ENCODE data around the gene RASL11A. TPM values are rescaled to one million over a fixed set of nuclear protein-coding genes. Genes with fewer than 3 reads are reported as not detected.

RASL11A gene
- total RNA-seq, 1 experiment from 2014 or later, result 2.7 TPM

- Histone ChIP-seq H4K5ac (ENCODE audit: insufficient read length, low read depth, low read length) (no peak overlapping the region), H2BK12ac (ENCODE audit: insufficient read length, low read depth, low read length) (no peak overlapping the region), H3K4ac (ENCODE audit: low read depth, low read length) (no peak overlapping the region), H3K9me3 (ENCODE audit: control insufficient read depth, low read depth, low read length) (no peaks in the 10 kb centered on the region), H2AFZ (ENCODE audit: low read length) (no peak overlapping the region), H2BK20ac (ENCODE audit: low read depth, low read length, poor library complexity, severe bottlenecking) (no peak overlapping the region), H3K27me3 (ENCODE audit: insufficient read depth, low read length) (no peaks in the 10 kb centered on the region), H4K8ac (replicated peaks; ENCODE audit: insufficient read length, low read depth, low read length) (no peak overlapping the region), H3K4me2 (ENCODE audit: insufficient read depth, insufficient read length, low read length) (no peak overlapping the region), H2BK120ac (ENCODE audit: low read depth, low read length, poor library complexity, severe bottlenecking) (no peak overlapping the region), H2BK15ac (ENCODE audit: low read depth, low read length) (no peak overlapping the region), H3K23ac (ENCODE audit: insufficient read length, low read depth, low read length) (no peak overlapping the region), H2AK5ac (ENCODE audit: insufficient read length, low read length) (no peak overlapping the region), H3K27ac (ENCODE audit: insufficient read length, low read depth, low read length) (no peak overlapping the region), H3K56ac (ENCODE audit: insufficient read length, low read depth, low read length) (no peak overlapping the region), H3K79me1 (ENCODE audit: insufficient read depth, low read depth, low read length, poor library complexity, severe bottlenecking) (no peaks in the 10 kb centered on the region), H3K9ac (ENCODE audit: extremely low read depth, insufficient read length, low read length) (no peak overlapping the region), H4K91ac (ENCODE audit: insufficient read length, low read depth, low read length) (no peak overlapping the region), H3K23me2 (ENCODE audit: insufficient read length, low read depth, low read length, poor library complexity, severe bottlenecking) (no peaks in the 10 kb centered on the region), H3K79me2 (ENCODE audit: insufficient read depth, low read length) (no peaks in the 10 kb centered on the region), H3T11ph (ENCODE audit: low read length) (no peak overlapping the region), H4K20me1 (ENCODE audit: control insufficient read depth, insufficient read depth, insufficient read length) (no peaks in the 10 kb centered on the region), H2BK5ac (ENCODE audit: insufficient read length, low read length) (no peak overlapping the region), H3K14ac (ENCODE audit: insufficient read depth, low read length) (no peak overlapping the region), H3K4me1 (ENCODE audit: insufficient read depth, low read length) (no peaks in the 10 kb centered on the region; the same call in 1 of the 2 replicates), H3K18ac (ENCODE audit: insufficient read length, low read depth, low read length) (no peak overlapping the region)
- no CpG with 5 or more reads among the region's 6 CpGs for WGBS (ENCODE audit: extremely low coverage, insufficient read length, low lambda C conversion rate)
- H3K4me1 Mint-ChIP-seq, result peaks cover 9 to 11% of the 10 kb centered on the region in 2 experiments
- H3K4me3 Mint-ChIP-seq, result no peak overlapping the region
- no peak for DNase-seq
- no peak overlapping the region for H3K27ac Mint-ChIP-seq
- H3K9me3 Mint-ChIP-seq, result no peaks in the 10 kb centered on the region
- H3K36me3 Mint-ChIP-seq (ENCODE audit: insufficient read depth in 1 of 3, low read depth in 3 of 3), result no peaks in the 10 kb centered on the region
- H3K27me3 Mint-ChIP-seq (ENCODE audit: low read depth), result peaks cover 2% of the 10 kb centered on the region; the same call in 1 of the 2 replicates
- TF ChIP-seq, protein P1, sequence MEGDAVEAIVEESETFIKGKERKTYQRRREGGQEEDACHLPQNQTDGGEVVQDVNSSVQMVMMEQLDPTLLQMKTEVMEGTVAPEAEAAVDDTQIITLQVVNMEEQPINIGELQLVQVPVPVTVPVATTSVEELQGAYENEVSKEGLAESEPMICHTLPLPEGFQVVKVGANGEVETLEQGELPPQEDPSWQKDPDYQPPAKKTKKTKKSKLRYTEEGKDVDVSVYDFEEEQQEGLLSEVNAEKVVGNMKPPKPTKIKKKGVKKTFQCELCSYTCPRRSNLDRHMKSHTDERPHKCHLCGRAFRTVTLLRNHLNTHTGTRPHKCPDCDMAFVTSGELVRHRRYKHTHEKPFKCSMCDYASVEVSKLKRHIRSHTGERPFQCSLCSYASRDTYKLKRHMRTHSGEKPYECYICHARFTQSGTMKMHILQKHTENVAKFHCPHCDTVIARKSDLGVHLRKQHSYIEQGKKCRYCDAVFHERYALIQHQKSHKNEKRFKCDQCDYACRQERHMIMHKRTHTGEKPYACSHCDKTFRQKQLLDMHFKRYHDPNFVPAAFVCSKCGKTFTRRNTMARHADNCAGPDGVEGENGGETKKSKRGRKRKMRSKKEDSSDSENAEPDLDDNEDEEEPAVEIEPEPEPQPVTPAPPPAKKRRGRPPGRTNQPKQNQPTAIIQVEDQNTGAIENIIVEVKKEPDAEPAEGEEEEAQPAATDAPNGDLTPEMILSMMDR (conservative IDR thresholded peaks at IDR 0.05), result no peak
Measured at GRCh38 chr13:27311518-27312210, 41.0 kb downstream of the RASL11A start.

Data from H9 (cell line).